K562 (cell line): ENCODE measurements around the gene KIF27. TPM values are rescaled to one million over a fixed set of nuclear protein-coding genes. Genes with fewer than 3 reads are reported as not detected.
A peak's percentile ranks its signal among the peaks of the same experiment; 100 is the strongest.

ENCODE experiments used
- ATAC-seq: fragments of 200-7000 bp; cut with Tn5 transposase; 3 replicates; pipeline ENCODE4 v1.9.1; 2020; ENCODE audit warnings: moderate library complexity
- BruUV-seq: library from RNA; stranded (reverse); fragments of 400-500 nt; replicated peaks from 2 replicates; lab custom pipeline; 2021; lab: Mats Ljungman, UMichigan
- CTCF ChIA-PET: fragments of 300-600 bp; formaldehyde crosslinking; extraction: SDS; loops from one replicate; lab custom pipeline; 2021; ENCODE audit warnings: low intra/inter-chr PET ratio; lab: Yijun Ruan, JAX
- POLR2A ChIA-PET: fragments of 300-600, 350-650 bp; sonication (Branson Sonifier 250); formaldehyde crosslinking; extraction: SDS; loops from one replicate; lab custom pipeline; 2021; ENCODE audit warnings: antibody characterized with exemption, inconsistent platforms; lab: Yijun Ruan, JAX
- DNase-seq, 4 experiments: peaks; one replicate each; pipeline versions ENCODE4 v3.0.0 to v3.0.0-alpha.2; 2011 to 2018; ENCODE audit warnings: low spot score in 3 of 4, mixed read lengths in 3 of 4; ENCODE audit errors: extremely low read depth in 1 of 4
- FAIRE-seq: peaks from 2 replicates; lab custom pipeline; 2011; peaks lifted over from hg19 to GRCh38; lab: Jason Lieb, UNC
- H2AFZ ChIP-seq: 2 replicates; pipeline ENCODE4 v1.6.0; 2011; ENCODE audit warnings: low read depth, low read length, control low read depth, inconsistent platforms
- H3K27ac ChIP-seq: fragments of 200-600 bp; 3 replicates; pipeline ENCODE4 v1.8.0; 2011; ENCODE audit warnings: low read depth, mild to moderate bottlenecking, control low read depth, inconsistent platforms, low read length, moderate library complexity, mixed read lengths; ENCODE audit errors: extremely low read depth
- H3K27me3 ChIP-seq, 2 experiments: fragments of 300-600 bp in 1 of 2; 2 replicates in 1 of 2; 3 replicates in 1 of 2; pipeline versions ENCODE4 v1.6.0 to v1.8.0; 2011; ENCODE audit warnings: inconsistent platforms in 2 of 2, low read length in 2 of 2, mild to moderate bottlenecking in 1 of 2, mixed read lengths in 1 of 2, moderate library complexity in 1 of 2; ENCODE audit not compliant: control insufficient read depth in 2 of 2, insufficient read depth in 2 of 2
- H3K36me3 ChIP-seq: fragments of 300-600 bp; 3 replicates; pipeline ENCODE4 v1.8.0; 2011; ENCODE audit warnings: mild to moderate bottlenecking, low read length, inconsistent platforms; ENCODE audit not compliant: control insufficient read depth, insufficient read depth
- H3K4me1 ChIP-seq, 2 experiments: fragments of 200-600 bp in 1 of 2; replicated peaks in 1 of 2; 2 replicates in 1 of 2; 3 replicates in 1 of 2; pipeline versions ENCODE4 v1.5.1 to v1.8.0; 2011; ENCODE audit warnings: inconsistent platforms in 2 of 2, low read length in 2 of 2, mild to moderate bottlenecking in 1 of 2, mixed read lengths in 1 of 2, moderate library complexity in 1 of 2; ENCODE audit not compliant: control insufficient read depth in 2 of 2, insufficient read depth in 2 of 2
- H3K4me2 ChIP-seq: 2 replicates; pipeline ENCODE4 v1.6.1; 2011; ENCODE audit warnings: low read length, control low read depth, inconsistent platforms, mixed read lengths; ENCODE audit not compliant: insufficient read depth
- H3K4me3 ChIP-seq: fragments of 200-600 bp; sonication (generic), shearing (Covaris generic); 2 replicates; pipeline ENCODE4 v1.5.1; 2016; ENCODE audit warnings: control low read depth, inconsistent platforms
- H3K79me2 ChIP-seq: fragments of 200-600 bp; 3 replicates; pipeline ENCODE4 v1.8.0; 2011; ENCODE audit warnings: low read length, inconsistent platforms; ENCODE audit not compliant: control insufficient read depth, insufficient read depth
- H3K9ac ChIP-seq, 2 experiments: 2 replicates each; pipeline versions ENCODE4 v1.6.0 to v1.6.1; 2011; ENCODE audit warnings: low read depth in 2 of 2, low read length in 2 of 2, control low read depth in 1 of 2, inconsistent platforms in 1 of 2, mild to moderate bottlenecking in 1 of 2, mixed read lengths in 1 of 2; ENCODE audit not compliant: insufficient read depth in 1 of 2
- H3K9me1 ChIP-seq: one replicate; pipeline ENCODE4 v1.6.0; 2011; ENCODE audit warnings: inconsistent platforms, mild to moderate bottlenecking, low read length, moderate library complexity; ENCODE audit not compliant: control insufficient read depth, insufficient read depth
- H3K9me3 ChIP-seq: replicated peaks from 2 replicates; pipeline ENCODE4 v1.5.1; 2011; ENCODE audit warnings: low read depth, low read length, inconsistent platforms; ENCODE audit not compliant: control insufficient read depth, insufficient read depth
- H4K20me1 ChIP-seq: replicated peaks from 2 replicates; pipeline ENCODE4 v1.6.1; 2011; ENCODE audit warnings: low read length, inconsistent platforms, mixed read lengths; ENCODE audit not compliant: control insufficient read depth, insufficient read depth
- SNAPC5 ChIP-seq: fragments of 250-450 bp; sonication (Bioruptor Pico); IDR thresholded peaks from 2 replicates; pipeline ENCODE4 v1.8.0; 2021; ENCODE audit warnings: moderate library complexity, mild to moderate bottlenecking, inconsistent platforms
- SPI1 ChIP-seq: IDR thresholded peaks from 2 replicates; pipeline ENCODE4 v1.6.1; 2011; ENCODE audit warnings: low read depth, low read length, control low read depth, borderline replicate concordance
- SRF ChIP-seq, 2 experiments: fragments of 250-450, 450-650 bp in 1 of 2; sonication (Bioruptor Pico) in 1 of 2; sonication (generic) in 1 of 2; formaldehyde crosslinking; IDR thresholded peaks; 2 replicates each; pipeline versions ENCODE4 v1.5.0 to v1.5.1; 2020 to 2022; ENCODE audit warnings: mild to moderate bottlenecking in 1 of 2, missing genetic modification reagents in 1 of 2
- ZFPM2 ChIP-seq: fragments of 250-450 bp; sonication (Bioruptor Pico); IDR thresholded peaks from 2 replicates; pipeline ENCODE4 v1.5.1; 2022; ENCODE audit warnings: mild to moderate bottlenecking
- WGBS: fragments of 100-300 bp; shearing (Covaris generic); methylation state at CpG from one replicate; pipeline ENCODE4 v1.1.6; 2016; ENCODE audit warnings: low coverage, mixed read lengths; ENCODE audit not compliant: insufficient coverage; ENCODE audit errors: missing lambda C conversion rate; 5-methylcytosine and 5-hydroxymethylcytosine counted together
- in situ Hi-C: fragments of 300-500 bp; cut with MboI; formaldehyde crosslinking; loops from 4 replicates; pipeline ENCODE4 v1.15.0; 2018; ENCODE audit warnings: inconsistent platforms, mixed read lengths
- intact Hi-C: fragments of 100-400 bp; cut with micrococcal nuclease; formaldehyde crosslinking; loops from 2 replicates; pipeline ENCODE4 v1.14.2; 2022
- polyA plus RNA-seq, 8 experiments: library from polyadenylated mRNA; depleted of rRNA in 4 of 8; stranded (reverse) in 5 of 8; unstranded in 3 of 8; fragments of >200 nt; fragmentation: Nextera tagmentation in 2 of 8; fragmentation: Illumina TruSeq in 1 of 8; extraction: Ambion mirVana in 2 of 8; extraction: Trizol in 1 of 8; gene quantifications; 2 replicates each; pipeline versions ENCODE4 v1.2.1 to v1.2.3, GENCODE V29; 2011 to 2014; ENCODE audit warnings: inconsistent platforms in 1 of 8, missing spikeins in 1 of 8
- total RNA-seq, 7 experiments: library from RNA; depleted of rRNA in 6 of 7; stranded (reverse); fragments of >200 nt in 6 of 7; fragmentation: Illumina TruSeq in 2 of 7; extraction: Trizol in 2 of 7; gene quantifications; 2 replicates each; pipeline versions ENCODE4 v1.2.1 to v1.2.3, GENCODE V29; 2011 to 2021; ENCODE audit warnings: low replicate concordance in 1 of 7
- TF ChIP-seq, protein P1 (sequence below), 2 experiments: fragments of 450-650 bp in 1 of 2; sonication (generic) in 1 of 2; formaldehyde crosslinking; conservative IDR thresholded peaks; 2 replicates each; pipeline versions ENCODE4 v1.4.0 to v1.8.1; 2020 to 2022; ENCODE audit warnings: mild to moderate bottlenecking in 1 of 2, missing genetic modification reagents in 1 of 2

Gene KIF27
- total and polyA plus RNA-seq, 9 of the 15 experiments (the other 6 are each of a cell fraction or from before 2014, with no cell fraction given): 0.32 to 2.4 (median 0.98) TPM

DNA sequence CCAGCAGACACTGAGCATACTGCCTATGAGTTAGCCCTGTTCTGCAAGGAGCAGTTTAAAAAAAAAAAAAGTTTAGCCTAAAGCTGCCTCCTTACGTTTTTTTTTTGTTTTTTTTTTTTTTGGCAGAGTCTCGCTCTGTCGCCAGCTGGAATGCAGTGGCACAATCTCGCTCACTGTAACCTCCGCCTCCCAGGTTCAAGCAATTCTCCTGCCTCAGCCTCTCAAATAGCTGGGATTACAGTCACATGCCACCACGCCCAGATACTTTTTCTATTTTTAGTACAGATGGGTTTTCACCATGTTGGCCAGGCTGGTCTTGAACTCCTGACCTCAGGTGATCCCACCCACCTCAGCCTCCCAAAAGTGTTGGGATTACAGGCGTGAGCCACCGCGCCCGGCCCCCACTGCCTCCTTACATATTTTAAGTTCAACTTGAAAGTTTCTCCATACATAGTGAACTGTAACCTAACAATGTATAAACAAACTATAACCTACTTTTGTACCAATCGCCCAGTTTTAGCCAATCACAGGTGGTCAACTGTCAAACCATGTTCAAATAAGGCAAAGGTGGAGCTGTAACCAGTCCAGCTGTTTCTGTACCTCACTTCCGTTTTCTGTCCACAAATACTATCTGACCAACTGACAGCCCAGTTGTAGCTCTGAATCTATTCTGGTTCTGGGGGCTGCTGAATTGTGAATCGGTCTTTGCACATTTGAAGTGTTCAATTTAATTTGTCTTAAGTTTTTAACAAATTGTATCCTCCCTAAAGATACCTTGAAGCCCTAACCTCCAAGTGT, 120.8 kb downstream of the KIF27 start:
- TF ChIP-seq SNAPC5 (CRISPR knock-in tag): no peak
- TF ChIP-seq, protein P1, sequence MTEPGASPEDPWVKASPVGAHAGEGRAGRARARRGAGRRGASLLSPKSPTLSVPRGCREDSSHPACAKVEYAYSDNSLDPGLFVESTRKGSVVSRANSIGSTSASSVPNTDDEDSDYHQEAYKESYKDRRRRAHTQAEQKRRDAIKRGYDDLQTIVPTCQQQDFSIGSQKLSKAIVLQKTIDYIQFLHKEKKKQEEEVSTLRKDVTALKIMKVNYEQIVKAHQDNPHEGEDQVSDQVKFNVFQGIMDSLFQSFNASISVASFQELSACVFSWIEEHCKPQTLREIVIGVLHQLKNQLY (CRISPR knock-in tag; conservative IDR thresholded peaks at IDR 0.05): no peak
- TF ChIP-seq SPI1: peak; percentile 59
- TF ChIP-seq ZFPM2 (CRISPR knock-in tag): no peak
- TF ChIP-seq SRF (CRISPR knock-in tag; IDR thresholded peaks at IDR 0.05): peak in 1 of 2 experiments; percentile 70; a peak in 2 of 4 replicates
- in situ Hi-C loops: no loop called here
- Histone ChIP-seq H3K27me3 (no peaks in the 10 kb centered on the region), H3K79me2 (no peaks in the 10 kb centered on the region), H3K9me1 (no peaks in the 10 kb centered on the region), H4K20me1 (no peaks in the 10 kb centered on the region), H3K9me3 (no peaks in the 10 kb centered on the region), H3K27ac (no peak overlapping the region), H3K4me2 (no peak overlapping the region), H3K4me1 (no peaks in the 10 kb centered on the region), H3K9ac (no peak overlapping the region), H3K4me3 (no peak overlapping the region), H3K36me3 (no peaks in the 10 kb centered on the region), H2AFZ (no peak overlapping the region)
- no peak for DNase-seq
- no TSS peak for BruUV-seq
- no peak for ATAC-seq
- intact Hi-C loops: no loop called here
- no peak for FAIRE-seq
- ChIA-PET POLR2A (no interaction called here), CTCF (interaction anchor here (0.6 kb wide), 1 partner anchor 94 kb away, joined by 3 read pairs; no protein-coding TSS in a partner anchor)
- 56% methylated on average over 8 of the region's 13 CpGs for WGBS
